Measurements from ENCODE around the gene CTSZ.

The CTSZ gene

GRCh38 chr20:58992911-58993310, 14.1 kb downstream of the CTSZ start:
- TF ChIP-seq, protein P1, sequence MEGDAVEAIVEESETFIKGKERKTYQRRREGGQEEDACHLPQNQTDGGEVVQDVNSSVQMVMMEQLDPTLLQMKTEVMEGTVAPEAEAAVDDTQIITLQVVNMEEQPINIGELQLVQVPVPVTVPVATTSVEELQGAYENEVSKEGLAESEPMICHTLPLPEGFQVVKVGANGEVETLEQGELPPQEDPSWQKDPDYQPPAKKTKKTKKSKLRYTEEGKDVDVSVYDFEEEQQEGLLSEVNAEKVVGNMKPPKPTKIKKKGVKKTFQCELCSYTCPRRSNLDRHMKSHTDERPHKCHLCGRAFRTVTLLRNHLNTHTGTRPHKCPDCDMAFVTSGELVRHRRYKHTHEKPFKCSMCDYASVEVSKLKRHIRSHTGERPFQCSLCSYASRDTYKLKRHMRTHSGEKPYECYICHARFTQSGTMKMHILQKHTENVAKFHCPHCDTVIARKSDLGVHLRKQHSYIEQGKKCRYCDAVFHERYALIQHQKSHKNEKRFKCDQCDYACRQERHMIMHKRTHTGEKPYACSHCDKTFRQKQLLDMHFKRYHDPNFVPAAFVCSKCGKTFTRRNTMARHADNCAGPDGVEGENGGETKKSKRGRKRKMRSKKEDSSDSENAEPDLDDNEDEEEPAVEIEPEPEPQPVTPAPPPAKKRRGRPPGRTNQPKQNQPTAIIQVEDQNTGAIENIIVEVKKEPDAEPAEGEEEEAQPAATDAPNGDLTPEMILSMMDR (IDR thresholded peaks at IDR 0.05; ENCODE audit: borderline replicate concordance, control extremely low read depth, extremely low read depth, insufficient read depth, missing control alignments): no peak
- DNase-seq (ENCODE audit: low spot score): no peak
- in situ Hi-C loops (cut with MboI; ENCODE audit: low sequenced_read_pairs, unreplicated experiment): no loop called here

- no peak for DNase-seq (ENCODE audit: low spot score)
- TF ChIP-seq, protein P1 (IDR thresholded peaks at IDR 0.05; ENCODE audit: borderline replicate concordance, control extremely low read depth, extremely low read depth, insufficient read depth, missing control alignments): no peak
- in situ Hi-C loops (cut with MboI; ENCODE audit: low sequenced_read_pairs, unreplicated experiment): no loop called here
Observed at GRCh38 chr20:58991715-58992114, 15.3 kb downstream of the CTSZ start.

DNA sequence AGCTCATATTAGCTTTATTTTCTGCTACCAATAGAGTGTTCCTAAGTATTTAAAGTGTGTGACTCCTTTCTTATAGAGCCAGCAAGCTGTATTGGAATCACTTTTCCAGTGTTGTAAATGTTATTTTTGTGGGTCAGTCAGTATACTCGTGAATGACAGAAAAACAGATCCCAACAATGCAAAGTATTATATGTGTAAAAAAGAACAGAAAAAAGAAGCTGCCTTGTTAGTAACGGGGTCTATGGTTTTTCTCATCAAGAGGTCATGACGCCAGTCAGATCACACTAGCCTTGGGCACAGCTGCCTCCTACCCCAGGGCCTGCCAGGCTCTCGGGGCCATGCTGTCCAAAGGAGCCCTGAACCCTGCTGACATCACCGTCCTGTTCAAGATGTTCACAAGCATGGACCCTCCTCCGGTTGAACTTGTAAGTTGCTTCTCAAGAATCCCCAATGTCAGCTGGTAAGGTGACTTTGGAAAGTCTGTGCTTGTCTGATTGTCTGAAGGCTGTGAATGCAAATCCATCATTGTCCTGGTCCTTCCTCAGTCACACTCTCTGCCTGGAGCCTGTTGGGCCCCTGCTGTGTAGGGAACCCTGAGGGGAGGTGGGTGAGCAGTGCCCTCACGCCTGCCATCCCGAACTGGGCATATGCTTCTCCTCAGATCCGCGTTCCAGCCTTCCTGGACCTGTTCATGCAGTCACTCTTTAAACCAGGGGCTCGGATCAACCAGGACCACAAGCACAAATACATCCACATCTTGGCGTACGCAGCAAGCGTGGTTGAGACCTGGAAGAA, 16.2 kb downstream of the CTSZ start:
- in situ Hi-C loops (cut with MboI; ENCODE audit: low sequenced_read_pairs, unreplicated experiment): no loop called here
- TF ChIP-seq, protein P1 (IDR thresholded peaks at IDR 0.05; ENCODE audit: borderline replicate concordance, control extremely low read depth, extremely low read depth, insufficient read depth, missing control alignments): no peak
- no peak for DNase-seq (ENCODE audit: low spot score)

GRCh38 chr20:58989196-58989595, 17.9 kb downstream of the CTSZ start:
- TF ChIP-seq, protein P1 (IDR thresholded peaks at IDR 0.05; ENCODE audit: borderline replicate concordance, control extremely low read depth, extremely low read depth, insufficient read depth, missing control alignments): no peak
- DNase-seq (ENCODE audit: low spot score): no peak
- in situ Hi-C loops (cut with MboI; ENCODE audit: low sequenced_read_pairs, unreplicated experiment): no loop called here

- DNase-seq (ENCODE audit: low spot score): no peak
- TF ChIP-seq, protein P1 (IDR thresholded peaks at IDR 0.05; ENCODE audit: borderline replicate concordance, control extremely low read depth, extremely low read depth, insufficient read depth, missing control alignments): no peak
- in situ Hi-C loops (cut with MboI; ENCODE audit: low sequenced_read_pairs, unreplicated experiment): no loop called here
Observed at GRCh38 chr20:58988565-58988882, 18.5 kb downstream of the CTSZ start.

DNA sequence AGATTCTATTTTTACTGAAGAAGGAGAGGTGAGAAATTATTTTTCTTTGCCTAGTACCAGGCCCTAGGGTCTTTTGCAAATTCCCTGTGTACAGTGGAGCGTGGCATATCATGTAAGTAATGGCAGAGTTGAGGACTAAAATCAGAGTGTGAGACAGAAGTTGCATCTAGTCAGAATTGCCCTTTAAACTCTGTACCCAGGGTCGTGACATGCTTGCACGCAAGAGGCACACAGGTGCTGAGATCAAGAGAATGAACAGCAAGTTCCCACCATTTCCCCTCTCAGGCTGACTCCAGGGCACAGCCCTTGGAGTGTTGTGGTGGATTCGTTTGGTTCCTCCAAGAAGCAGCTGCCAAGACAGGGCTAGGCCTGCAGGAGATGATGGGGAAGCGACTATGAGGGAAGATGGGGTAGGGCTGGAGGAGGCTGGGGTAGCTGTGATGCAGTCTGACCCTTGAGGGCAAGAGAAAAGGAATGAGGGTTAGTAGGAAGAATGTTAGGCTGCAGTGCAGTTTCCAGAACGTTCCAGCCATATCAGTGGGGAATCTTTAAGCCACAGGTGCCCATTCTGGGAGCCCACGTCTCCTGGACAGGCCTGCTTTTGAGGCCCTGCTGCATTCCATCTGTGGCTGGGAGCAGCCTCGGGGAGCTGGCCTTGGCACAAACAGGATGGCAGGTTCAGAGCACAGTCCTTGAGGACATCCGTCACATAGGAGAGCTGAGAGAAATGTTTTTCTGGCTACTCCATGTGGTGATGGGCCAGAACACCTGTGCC, 19.1 kb downstream of the CTSZ start:
- in situ Hi-C loops (cut with MboI; ENCODE audit: low sequenced_read_pairs, unreplicated experiment): no loop called here

More for the DNA sequence above, 19.1 kb downstream of the CTSZ start:
- no peak for DNase-seq (ENCODE audit: low spot score)
- TF ChIP-seq, protein P1 (IDR thresholded peaks at IDR 0.05; ENCODE audit: borderline replicate concordance, control extremely low read depth, extremely low read depth, insufficient read depth, missing control alignments): no peak

Data from GM13976 (cell line).